ENCODE results near the gene ARHGAP27. TPM values are rescaled to one million over a fixed set of nuclear protein-coding genes. Genes with fewer than 3 reads are reported as not detected.

Gene ARHGAP27
- total RNA-seq, 1 experiment from 2014 or later, result 12.9 TPM

DNA sequence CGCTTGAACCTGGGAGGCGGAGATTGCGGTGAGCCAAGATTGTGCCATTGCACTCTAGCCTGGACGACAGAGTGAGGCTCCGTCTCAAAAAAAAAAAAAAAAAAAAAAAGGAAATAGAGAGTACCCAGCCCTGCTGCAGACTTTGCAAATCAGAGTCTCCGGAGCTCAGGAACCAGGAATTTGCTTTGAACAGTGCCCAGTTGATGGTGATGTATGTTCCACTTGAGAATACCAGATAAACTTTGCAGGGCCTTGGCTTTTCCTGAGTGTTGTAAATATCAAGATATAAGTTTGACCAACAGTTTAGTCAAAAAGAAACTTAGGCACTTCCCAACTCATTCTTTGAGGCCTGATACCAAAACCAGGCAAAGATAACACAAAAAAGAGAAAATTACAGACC is 85.2 kb downstream of the ARHGAP27 start:
- ChIA-PET CTCF (no interaction called here), POLR2A (no interaction called here)
- Mint-ChIP-seq H3K27ac (no peak overlapping the region), H3K9me3 (peaks cover 14% of the 10 kb centered on the region), H3K4me1 (peaks cover under 1% of the 10 kb centered on the region), H3K27me3 (ENCODE audit: low read depth) (peaks cover 11% of the 10 kb centered on the region; the same call in 1 of the 2 replicates), H3K36me3 (no peaks in the 10 kb centered on the region), H3K4me3 (no peak overlapping the region)
- ATAC-seq (no peak), DNase-seq (ENCODE audit: low spot score) (no peak)
- TF ChIP-seq GABPB1 (CRISPR knock-in tag; IDR thresholded peaks at IDR 0.05) (no peak), GTF2I (CRISPR knock-in tag; conservative IDR thresholded peaks at IDR 0.05) (no peak), NR2C2 (CRISPR knock-in tag; IDR thresholded peaks at IDR 0.05) (no peak), TCF7 (CRISPR knock-in tag; IDR thresholded peaks at IDR 0.05; ENCODE audit: low read depth) (no peak), ESRRA (CRISPR knock-in tag; IDR thresholded peaks at IDR 0.05; ENCODE audit: borderline replicate concordance) (no peak), KAT7 (CRISPR knock-in tag; IDR thresholded peaks at IDR 0.05; ENCODE audit: borderline replicate concordance) (no peak), RELA (CRISPR knock-in tag; IDR thresholded peaks at IDR 0.05; ENCODE audit: borderline replicate concordance) (no peak)
- TF ChIP-seq, protein P1, sequence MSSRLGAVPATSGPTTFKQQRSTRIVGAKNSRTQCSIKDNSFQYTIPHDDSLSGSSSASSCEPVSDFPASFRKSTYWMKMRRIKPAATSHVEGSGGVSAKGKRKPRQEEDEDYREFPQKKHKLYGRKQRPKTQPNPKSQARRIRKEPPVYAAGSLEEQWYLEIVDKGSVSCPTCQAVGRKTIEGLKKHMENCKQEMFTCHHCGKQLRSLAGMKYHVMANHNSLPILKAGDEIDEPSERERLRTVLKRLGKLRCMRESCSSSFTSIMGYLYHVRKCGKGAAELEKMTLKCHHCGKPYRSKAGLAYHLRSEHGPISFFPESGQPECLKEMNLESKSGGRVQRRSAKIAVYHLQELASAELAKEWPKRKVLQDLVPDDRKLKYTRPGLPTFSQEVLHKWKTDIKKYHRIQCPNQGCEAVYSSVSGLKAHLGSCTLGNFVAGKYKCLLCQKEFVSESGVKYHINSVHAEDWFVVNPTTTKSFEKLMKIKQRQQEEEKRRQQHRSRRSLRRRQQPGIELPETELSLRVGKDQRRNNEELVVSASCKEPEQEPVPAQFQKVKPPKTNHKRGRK (CRISPR knock-in tag; IDR thresholded peaks at IDR 0.05; ENCODE audit: borderline replicate concordance), result no peak
- TF ChIP-seq, protein P2, sequence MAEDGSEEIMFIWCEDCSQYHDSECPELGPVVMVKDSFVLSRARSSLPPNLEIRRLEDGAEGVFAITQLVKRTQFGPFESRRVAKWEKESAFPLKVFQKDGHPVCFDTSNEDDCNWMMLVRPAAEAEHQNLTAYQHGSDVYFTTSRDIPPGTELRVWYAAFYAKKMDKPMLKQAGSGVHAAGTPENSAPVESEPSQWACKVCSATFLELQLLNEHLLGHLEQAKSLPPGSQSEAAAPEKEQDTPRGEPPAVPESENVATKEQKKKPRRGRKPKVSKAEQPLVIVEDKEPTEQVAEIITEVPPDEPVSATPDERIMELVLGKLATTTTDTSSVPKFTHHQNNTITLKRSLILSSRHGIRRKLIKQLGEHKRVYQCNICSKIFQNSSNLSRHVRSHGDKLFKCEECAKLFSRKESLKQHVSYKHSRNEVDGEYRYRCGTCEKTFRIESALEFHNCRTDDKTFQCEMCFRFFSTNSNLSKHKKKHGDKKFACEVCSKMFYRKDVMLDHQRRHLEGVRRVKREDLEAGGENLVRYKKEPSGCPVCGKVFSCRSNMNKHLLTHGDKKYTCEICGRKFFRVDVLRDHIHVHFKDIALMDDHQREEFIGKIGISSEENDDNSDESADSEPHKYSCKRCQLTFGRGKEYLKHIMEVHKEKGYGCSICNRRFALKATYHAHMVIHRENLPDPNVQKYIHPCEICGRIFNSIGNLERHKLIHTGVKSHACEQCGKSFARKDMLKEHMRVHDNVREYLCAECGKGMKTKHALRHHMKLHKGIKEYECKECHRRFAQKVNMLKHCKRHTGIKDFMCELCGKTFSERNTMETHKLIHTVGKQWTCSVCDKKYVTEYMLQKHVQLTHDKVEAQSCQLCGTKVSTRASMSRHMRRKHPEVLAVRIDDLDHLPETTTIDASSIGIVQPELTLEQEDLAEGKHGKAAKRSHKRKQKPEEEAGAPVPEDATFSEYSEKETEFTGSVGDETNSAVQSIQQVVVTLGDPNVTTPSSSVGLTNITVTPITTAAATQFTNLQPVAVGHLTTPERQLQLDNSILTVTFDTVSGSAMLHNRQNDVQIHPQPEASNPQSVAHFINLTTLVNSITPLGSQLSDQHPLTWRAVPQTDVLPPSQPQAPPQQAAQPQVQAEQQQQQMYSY (CRISPR knock-in tag; IDR thresholded peaks at IDR 0.05), result no peak
- TF ChIP-seq, protein P3, sequence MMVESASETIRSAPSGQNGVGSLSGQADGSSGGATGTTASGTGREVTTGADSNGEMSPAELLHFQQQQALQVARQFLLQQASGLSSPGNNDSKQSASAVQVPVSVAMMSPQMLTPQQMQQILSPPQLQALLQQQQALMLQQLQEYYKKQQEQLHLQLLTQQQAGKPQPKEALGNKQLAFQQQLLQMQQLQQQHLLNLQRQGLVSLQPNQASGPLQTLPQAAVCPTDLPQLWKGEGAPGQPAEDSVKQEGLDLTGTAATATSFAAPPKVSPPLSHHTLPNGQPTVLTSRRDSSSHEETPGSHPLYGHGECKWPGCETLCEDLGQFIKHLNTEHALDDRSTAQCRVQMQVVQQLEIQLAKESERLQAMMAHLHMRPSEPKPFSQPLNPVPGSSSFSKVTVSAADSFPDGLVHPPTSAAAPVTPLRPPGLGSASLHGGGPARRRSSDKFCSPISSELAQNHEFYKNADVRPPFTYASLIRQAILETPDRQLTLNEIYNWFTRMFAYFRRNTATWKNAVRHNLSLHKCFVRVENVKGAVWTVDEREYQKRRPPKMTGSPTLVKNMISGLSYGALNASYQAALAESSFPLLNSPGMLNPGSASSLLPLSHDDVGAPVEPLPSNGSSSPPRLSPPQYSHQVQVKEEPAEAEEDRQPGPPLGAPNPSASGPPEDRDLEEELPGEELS (CRISPR knock-in tag; IDR thresholded peaks at IDR 0.05), result no peak
- TF ChIP-seq, protein P4, sequence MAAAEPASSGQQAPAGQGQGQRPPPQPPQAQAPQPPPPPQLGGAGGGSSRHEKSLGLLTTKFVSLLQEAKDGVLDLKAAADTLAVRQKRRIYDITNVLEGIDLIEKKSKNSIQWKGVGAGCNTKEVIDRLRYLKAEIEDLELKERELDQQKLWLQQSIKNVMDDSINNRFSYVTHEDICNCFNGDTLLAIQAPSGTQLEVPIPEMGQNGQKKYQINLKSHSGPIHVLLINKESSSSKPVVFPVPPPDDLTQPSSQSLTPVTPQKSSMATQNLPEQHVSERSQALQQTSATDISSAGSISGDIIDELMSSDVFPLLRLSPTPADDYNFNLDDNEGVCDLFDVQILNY (CRISPR knock-in tag; IDR thresholded peaks at IDR 0.05), result no peak
- TF ChIP-seq, protein P5, sequence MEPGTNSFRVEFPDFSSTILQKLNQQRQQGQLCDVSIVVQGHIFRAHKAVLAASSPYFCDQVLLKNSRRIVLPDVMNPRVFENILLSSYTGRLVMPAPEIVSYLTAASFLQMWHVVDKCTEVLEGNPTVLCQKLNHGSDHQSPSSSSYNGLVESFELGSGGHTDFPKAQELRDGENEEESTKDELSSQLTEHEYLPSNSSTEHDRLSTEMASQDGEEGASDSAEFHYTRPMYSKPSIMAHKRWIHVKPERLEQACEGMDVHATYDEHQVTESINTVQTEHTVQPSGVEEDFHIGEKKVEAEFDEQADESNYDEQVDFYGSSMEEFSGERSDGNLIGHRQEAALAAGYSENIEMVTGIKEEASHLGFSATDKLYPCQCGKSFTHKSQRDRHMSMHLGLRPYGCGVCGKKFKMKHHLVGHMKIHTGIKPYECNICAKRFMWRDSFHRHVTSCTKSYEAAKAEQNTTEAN (CRISPR knock-in tag; IDR thresholded peaks at IDR 0.05), result no peak
- TF ChIP-seq, protein P6, sequence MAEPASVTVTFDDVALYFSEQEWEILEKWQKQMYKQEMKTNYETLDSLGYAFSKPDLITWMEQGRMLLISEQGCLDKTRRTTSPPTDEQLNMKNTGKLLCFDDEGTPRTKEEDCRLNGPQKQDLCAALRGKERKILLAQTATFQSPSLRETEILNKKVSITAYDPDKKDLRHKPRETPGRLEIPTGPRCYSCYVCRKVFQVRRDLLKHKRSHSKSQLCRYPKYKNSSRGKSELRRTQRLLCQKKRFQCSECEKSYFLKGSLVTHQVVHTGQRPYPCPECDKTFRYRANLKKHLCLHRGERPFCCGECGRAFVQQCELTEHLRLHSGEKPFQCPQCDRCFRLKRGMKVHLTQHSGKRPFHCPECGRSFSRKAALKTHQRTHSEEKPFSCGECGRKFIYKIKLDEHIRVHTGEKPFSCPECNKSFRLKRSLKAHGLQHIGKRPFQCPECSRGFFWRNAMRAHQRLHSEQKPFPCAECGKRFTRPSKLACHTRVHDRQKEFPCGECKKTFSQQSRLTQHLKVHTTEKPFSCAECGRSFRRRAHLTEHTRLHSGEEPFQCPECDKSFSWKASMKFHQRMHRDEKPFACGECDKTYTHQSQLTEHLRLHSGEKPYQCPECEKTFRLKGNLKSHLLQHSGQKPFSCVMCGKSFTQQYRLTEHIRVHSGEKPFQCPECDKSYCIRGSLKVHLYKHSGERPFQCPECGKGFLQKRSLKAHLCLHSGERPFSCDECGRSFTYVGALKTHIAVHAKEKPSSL (CRISPR knock-in tag; conservative IDR thresholded peaks at IDR 0.05), result no peak

Measured in WTC11 (cell line).